C4-2B (cell line): ENCODE results near the gene TDP1.

Experiments used
- ZFX ChIP-seq: fragments of 450-650 bp; IDR thresholded peaks from 2 replicates; pipeline ENCODE4 v1.6.1; 2017
- TF ChIP-seq, protein P1 (sequence below): fragments of 450-650 bp; conservative IDR thresholded peaks from 2 replicates; pipeline ENCODE4 v1.5.1; 2017; ENCODE audit warnings: mild to moderate bottlenecking

DNA sequence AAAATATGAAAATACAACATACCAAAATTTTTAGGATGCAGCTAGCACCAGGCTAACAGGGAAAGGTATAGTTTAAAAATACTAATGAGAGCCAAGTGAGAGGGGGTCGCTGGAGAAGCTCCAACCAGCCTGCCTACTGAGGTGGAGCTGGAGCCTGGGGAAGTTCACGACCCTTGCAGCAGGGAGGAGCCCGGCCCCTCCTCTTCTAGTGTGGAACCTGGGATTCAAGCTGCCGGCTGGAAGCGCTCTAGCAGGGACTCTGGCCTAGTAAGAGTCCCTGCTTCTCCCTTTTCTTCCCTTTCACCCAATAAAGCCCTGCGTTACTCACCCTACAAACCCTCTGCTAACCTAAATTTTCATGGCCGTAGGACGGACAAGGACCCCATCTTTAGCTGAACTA is 101.1 kb downstream of the TDP1 start:
- TF ChIP-seq, protein P1, sequence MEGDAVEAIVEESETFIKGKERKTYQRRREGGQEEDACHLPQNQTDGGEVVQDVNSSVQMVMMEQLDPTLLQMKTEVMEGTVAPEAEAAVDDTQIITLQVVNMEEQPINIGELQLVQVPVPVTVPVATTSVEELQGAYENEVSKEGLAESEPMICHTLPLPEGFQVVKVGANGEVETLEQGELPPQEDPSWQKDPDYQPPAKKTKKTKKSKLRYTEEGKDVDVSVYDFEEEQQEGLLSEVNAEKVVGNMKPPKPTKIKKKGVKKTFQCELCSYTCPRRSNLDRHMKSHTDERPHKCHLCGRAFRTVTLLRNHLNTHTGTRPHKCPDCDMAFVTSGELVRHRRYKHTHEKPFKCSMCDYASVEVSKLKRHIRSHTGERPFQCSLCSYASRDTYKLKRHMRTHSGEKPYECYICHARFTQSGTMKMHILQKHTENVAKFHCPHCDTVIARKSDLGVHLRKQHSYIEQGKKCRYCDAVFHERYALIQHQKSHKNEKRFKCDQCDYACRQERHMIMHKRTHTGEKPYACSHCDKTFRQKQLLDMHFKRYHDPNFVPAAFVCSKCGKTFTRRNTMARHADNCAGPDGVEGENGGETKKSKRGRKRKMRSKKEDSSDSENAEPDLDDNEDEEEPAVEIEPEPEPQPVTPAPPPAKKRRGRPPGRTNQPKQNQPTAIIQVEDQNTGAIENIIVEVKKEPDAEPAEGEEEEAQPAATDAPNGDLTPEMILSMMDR = no peak
- TF ChIP-seq ZFX = no peak
